K562 (cell line): ENCODE results near the gene MYL12A. TPM values are rescaled to one million over a fixed set of nuclear protein-coding genes. Genes with fewer than 3 reads are reported as not detected.

Experiments
- CAMTA2 ChIP-seq: fragments of 250-450 bp; sonication (Bioruptor Pico); conservative IDR thresholded peaks from 2 replicates; pipeline ENCODE4 v1.5.1; 2022
- ELF2 ChIP-seq: fragments of 250-450 bp; sonication (Bioruptor Pico); IDR thresholded peaks from 2 replicates; pipeline ENCODE4 v1.5.0; 2021; ENCODE audit warnings: mild to moderate bottlenecking
- KAT2B ChIP-seq: IDR thresholded peaks from one replicate; pipeline ENCODE4 v1.6.1; 2012; ENCODE audit warnings: low read depth, mild to moderate bottlenecking, control low read depth, inconsistent platforms, low read length, moderate library complexity
- KLF1 ChIP-seq: fragments of 450-650 bp; IDR thresholded peaks from 2 replicates; pipeline ENCODE4 v1.6.1; 2016; ENCODE audit warnings: missing genetic modification characterization, missing compliant biosample characterization
- POLR3A ChIP-seq: IDR thresholded peaks from 2 replicates; pipeline ENCODE4 v1.6.1; 2011; ENCODE audit warnings: borderline replicate concordance, mild to moderate bottlenecking, moderate library complexity; ENCODE audit not compliant: insufficient read length, insufficient read depth; ENCODE audit errors: extremely low read depth
- RBM14 ChIP-seq: fragments of 200-400 bp; formaldehyde crosslinking; IDR thresholded peaks from 2 replicates; pipeline ENCODE4 v1.6.1; 2018; ENCODE audit warnings: low read depth, mild to moderate bottlenecking, low read length, moderate library complexity, borderline replicate concordance; ENCODE audit not compliant: insufficient read depth
- SETDB1 ChIP-seq: IDR thresholded peaks from one replicate; pipeline ENCODE4 v1.6.1; 2012; ENCODE audit warnings: low read length, control low read depth, inconsistent platforms
- polyA plus RNA-seq, 8 experiments: library from polyadenylated mRNA; depleted of rRNA in 4 of 8; stranded (reverse) in 5 of 8; unstranded in 3 of 8; fragments of >200 nt; fragmentation: Nextera tagmentation in 2 of 8; fragmentation: Illumina TruSeq in 1 of 8; extraction: Ambion mirVana in 2 of 8; extraction: Trizol in 1 of 8; gene quantifications; 2 replicates each; pipeline versions ENCODE4 v1.2.1 to v1.2.3, GENCODE V29; 2011 to 2014; ENCODE audit warnings: inconsistent platforms in 1 of 8, missing spikeins in 1 of 8
- total RNA-seq, 7 experiments: library from RNA; depleted of rRNA in 6 of 7; stranded (reverse); fragments of >200 nt in 6 of 7; fragmentation: Illumina TruSeq in 2 of 7; extraction: Trizol in 2 of 7; gene quantifications; 2 replicates each; pipeline versions ENCODE4 v1.2.1 to v1.2.3, GENCODE V29; 2011 to 2021; ENCODE audit warnings: low replicate concordance in 1 of 7
- TF ChIP-seq, protein P1 (sequence below): fragments of 200-600 bp; sonication (generic); IDR thresholded peaks from one replicate; pipeline ENCODE4 v1.6.1; 2012; ENCODE audit warnings: mild to moderate bottlenecking, low read depth, low read length, inconsistent platforms
- TF ChIP-seq, protein P2 (sequence below): fragments of 250-450 bp; sonication (Bioruptor Pico); IDR thresholded peaks from 2 replicates; pipeline ENCODE4 v1.5.1; 2021; ENCODE audit warnings: mild to moderate bottlenecking
- TF ChIP-seq, protein P3 (sequence below), 3 experiments: IDR thresholded peaks in 2 of 3; conservative IDR thresholded peaks in 1 of 3; 2 replicates each; pipeline ENCODE4 v1.5.1; 2011 to 2012; ENCODE audit warnings: low read length in 3 of 3, mild to moderate bottlenecking in 3 of 3, control low read depth in 2 of 3, improper control_type of control experiment in 1 of 3, inconsistent platforms in 1 of 3, low read depth in 1 of 3, mixed read lengths in 1 of 3, moderate library complexity in 1 of 3; ENCODE audit not compliant: insufficient read depth in 2 of 3

MYL12A gene
- total and polyA plus RNA-seq, 9 of the 15 experiments (the other 6 are each of a cell fraction or from before 2014, with no cell fraction given) = 308 to 1,031 (median 559) TPM

- TF ChIP-seq KAT2B (no peak), CAMTA2 (CRISPR knock-in tag) (0 out of 2 replicates have a peak, but pooled peaks have one; percentile 59), SETDB1 (no peak), KLF1 (tag) (peak; percentile 99), POLR3A (no peak), RBM14 (no peak), ELF2 (CRISPR knock-in tag) (peak; percentile 100)
- TF ChIP-seq, protein P1, sequence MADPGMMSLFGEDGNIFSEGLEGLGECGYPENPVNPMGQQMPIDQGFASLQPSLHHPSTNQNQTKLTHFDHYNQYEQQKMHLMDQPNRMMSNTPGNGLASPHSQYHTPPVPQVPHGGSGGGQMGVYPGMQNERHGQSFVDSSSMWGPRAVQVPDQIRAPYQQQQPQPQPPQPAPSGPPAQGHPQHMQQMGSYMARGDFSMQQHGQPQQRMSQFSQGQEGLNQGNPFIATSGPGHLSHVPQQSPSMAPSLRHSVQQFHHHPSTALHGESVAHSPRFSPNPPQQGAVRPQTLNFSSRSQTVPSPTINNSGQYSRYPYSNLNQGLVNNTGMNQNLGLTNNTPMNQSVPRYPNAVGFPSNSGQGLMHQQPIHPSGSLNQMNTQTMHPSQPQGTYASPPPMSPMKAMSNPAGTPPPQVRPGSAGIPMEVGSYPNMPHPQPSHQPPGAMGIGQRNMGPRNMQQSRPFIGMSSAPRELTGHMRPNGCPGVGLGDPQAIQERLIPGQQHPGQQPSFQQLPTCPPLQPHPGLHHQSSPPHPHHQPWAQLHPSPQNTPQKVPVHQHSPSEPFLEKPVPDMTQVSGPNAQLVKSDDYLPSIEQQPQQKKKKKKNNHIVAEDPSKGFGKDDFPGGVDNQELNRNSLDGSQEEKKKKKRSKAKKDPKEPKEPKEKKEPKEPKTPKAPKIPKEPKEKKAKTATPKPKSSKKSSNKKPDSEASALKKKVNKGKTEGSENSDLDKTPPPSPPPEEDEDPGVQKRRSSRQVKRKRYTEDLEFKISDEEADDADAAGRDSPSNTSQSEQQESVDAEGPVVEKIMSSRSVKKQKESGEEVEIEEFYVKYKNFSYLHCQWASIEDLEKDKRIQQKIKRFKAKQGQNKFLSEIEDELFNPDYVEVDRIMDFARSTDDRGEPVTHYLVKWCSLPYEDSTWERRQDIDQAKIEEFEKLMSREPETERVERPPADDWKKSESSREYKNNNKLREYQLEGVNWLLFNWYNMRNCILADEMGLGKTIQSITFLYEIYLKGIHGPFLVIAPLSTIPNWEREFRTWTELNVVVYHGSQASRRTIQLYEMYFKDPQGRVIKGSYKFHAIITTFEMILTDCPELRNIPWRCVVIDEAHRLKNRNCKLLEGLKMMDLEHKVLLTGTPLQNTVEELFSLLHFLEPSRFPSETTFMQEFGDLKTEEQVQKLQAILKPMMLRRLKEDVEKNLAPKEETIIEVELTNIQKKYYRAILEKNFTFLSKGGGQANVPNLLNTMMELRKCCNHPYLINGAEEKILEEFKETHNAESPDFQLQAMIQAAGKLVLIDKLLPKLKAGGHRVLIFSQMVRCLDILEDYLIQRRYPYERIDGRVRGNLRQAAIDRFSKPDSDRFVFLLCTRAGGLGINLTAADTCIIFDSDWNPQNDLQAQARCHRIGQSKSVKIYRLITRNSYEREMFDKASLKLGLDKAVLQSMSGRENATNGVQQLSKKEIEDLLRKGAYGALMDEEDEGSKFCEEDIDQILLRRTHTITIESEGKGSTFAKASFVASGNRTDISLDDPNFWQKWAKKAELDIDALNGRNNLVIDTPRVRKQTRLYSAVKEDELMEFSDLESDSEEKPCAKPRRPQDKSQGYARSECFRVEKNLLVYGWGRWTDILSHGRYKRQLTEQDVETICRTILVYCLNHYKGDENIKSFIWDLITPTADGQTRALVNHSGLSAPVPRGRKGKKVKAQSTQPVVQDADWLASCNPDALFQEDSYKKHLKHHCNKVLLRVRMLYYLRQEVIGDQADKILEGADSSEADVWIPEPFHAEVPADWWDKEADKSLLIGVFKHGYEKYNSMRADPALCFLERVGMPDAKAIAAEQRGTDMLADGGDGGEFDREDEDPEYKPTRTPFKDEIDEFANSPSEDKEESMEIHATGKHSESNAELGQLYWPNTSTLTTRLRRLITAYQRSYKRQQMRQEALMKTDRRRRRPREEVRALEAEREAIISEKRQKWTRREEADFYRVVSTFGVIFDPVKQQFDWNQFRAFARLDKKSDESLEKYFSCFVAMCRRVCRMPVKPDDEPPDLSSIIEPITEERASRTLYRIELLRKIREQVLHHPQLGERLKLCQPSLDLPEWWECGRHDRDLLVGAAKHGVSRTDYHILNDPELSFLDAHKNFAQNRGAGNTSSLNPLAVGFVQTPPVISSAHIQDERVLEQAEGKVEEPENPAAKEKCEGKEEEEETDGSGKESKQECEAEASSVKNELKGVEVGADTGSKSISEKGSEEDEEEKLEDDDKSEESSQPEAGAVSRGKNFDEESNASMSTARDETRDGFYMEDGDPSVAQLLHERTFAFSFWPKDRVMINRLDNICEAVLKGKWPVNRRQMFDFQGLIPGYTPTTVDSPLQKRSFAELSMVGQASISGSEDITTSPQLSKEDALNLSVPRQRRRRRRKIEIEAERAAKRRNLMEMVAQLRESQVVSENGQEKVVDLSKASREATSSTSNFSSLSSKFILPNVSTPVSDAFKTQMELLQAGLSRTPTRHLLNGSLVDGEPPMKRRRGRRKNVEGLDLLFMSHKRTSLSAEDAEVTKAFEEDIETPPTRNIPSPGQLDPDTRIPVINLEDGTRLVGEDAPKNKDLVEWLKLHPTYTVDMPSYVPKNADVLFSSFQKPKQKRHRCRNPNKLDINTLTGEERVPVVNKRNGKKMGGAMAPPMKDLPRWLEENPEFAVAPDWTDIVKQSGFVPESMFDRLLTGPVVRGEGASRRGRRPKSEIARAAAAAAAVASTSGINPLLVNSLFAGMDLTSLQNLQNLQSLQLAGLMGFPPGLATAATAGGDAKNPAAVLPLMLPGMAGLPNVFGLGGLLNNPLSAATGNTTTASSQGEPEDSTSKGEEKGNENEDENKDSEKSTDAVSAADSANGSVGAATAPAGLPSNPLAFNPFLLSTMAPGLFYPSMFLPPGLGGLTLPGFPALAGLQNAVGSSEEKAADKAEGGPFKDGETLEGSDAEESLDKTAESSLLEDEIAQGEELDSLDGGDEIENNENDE = no peak
- TF ChIP-seq, protein P2, sequence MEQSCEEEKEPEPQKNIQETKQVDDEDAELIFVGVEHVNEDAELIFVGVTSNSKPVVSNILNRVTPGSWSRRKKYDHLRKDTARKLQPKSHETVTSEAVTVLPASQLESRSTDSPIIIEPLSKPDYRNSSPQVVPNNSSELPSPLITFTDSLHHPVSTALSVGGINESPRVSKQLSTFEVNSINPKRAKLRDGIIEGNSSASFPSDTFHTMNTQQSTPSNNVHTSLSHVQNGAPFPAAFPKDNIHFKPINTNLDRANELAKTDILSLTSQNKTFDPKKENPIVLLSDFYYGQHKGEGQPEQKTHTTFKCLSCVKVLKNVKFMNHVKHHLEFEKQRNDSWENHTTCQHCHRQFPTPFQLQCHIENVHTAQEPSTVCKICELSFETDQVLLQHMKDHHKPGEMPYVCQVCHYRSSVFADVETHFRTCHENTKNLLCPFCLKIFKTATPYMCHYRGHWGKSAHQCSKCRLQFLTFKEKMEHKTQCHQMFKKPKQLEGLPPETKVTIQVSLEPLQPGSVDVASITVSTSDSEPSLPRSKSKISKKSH (CRISPR knock-in tag) = no peak
- TF ChIP-seq, protein P3, sequence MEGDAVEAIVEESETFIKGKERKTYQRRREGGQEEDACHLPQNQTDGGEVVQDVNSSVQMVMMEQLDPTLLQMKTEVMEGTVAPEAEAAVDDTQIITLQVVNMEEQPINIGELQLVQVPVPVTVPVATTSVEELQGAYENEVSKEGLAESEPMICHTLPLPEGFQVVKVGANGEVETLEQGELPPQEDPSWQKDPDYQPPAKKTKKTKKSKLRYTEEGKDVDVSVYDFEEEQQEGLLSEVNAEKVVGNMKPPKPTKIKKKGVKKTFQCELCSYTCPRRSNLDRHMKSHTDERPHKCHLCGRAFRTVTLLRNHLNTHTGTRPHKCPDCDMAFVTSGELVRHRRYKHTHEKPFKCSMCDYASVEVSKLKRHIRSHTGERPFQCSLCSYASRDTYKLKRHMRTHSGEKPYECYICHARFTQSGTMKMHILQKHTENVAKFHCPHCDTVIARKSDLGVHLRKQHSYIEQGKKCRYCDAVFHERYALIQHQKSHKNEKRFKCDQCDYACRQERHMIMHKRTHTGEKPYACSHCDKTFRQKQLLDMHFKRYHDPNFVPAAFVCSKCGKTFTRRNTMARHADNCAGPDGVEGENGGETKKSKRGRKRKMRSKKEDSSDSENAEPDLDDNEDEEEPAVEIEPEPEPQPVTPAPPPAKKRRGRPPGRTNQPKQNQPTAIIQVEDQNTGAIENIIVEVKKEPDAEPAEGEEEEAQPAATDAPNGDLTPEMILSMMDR (IDR thresholded peaks at IDR 0.05 in 2 of 3, conservative IDR thresholded peaks at IDR 0.05 in 1 of 3; ENCODE audit: insufficient read depth in 2 of 3, low read depth in 1 of 3, low read length in 3 of 3) = peak in 1 of 3 experiments; percentile 19; a peak in 1 of 6 replicates
These were observed 14.0 kb downstream of the MYL12A start, which contains the start of gene MYL12B (continued) for GRCh38 chr18:3261373-3262233.
